GM12801 (cell line): ENCODE data around the gene PDK4.

ENCODE experiments used
- CTCF ChIP-seq: IDR thresholded peaks from one replicate; pipeline ENCODE4 v1.5.1; 2011; ENCODE audit warnings: control low read depth; ENCODE audit not compliant: insufficient read length; ENCODE audit errors: extremely low read depth

The PDK4 gene

GRCh38 chr7:95536656-95537311, 59.5 kb downstream of the PDK4 start:
- no peak for TF ChIP-seq CTCF

GRCh38 chr7:95535662-95536061, 60.7 kb downstream of the PDK4 start:
- no peak for TF ChIP-seq CTCF

- no peak for TF ChIP-seq CTCF
Observed at GRCh38 chr7:95534796-95535195, 61.5 kb downstream of the PDK4 start.
